Activated CD8-positive, alpha-beta memory T cell treated with anti-CD3 and anti-CD28 coated beads for 48 hours (primary cell): ENCODE data around the gene RAB3C.
A peak's percentile ranks its signal among the peaks of the same experiment; 100 is the strongest.
"Not testable (repeated sequence)": the region's sequence is repeated elsewhere in the genome, so short reads cannot be mapped to it uniquely, and the experiment has no call there.

Experiments used
- DNase-seq, 3 experiments: peaks; one replicate each; pipeline ENCODE4 v3.0.0-alpha.2; 2020; ENCODE audit warnings: low read depth in 2 of 3, low spot score in 2 of 3

Gene RAB3C

DNA sequence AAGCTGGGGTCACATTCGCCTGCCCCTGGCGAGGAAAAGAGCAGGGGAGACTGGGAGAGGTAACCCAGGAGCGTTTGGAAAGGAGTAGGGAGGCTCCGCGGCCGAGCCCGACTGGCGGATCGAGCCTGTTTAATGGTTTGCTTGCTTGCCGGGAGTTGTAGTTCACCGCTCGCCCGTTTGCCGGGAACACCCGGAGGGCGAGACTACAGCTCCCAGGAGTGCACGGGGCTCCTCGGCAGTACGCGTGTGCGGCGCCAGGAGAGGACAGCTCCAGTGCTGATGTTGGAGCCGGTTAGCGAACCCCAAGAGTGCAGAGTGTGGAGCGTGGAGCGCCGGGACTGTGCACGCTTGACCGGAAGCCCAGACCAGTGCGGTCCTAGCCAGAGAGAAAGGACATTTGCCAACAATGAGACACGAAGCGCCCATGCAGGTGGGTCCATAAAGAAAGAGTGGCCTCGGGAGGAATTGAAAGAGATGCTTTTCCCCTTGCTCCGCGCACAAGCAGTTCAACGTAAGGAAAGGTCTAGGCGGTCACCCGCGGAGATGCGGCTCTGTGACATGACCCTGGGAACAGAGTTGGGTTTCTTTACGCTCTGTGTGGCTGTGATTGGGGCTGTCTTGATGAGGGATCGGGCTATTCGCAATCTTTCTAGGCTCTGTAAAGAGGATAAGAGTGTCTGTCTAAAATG, at the start of gene RAB3C:
RAB3C (plus strand) TSS at position 273 of the 689 bp plus-strand sequence; CDS start at position 407, 134 bp downstream.
- peak in 1 of 3 experiments; percentile 23 for DNase-seq

DNA sequence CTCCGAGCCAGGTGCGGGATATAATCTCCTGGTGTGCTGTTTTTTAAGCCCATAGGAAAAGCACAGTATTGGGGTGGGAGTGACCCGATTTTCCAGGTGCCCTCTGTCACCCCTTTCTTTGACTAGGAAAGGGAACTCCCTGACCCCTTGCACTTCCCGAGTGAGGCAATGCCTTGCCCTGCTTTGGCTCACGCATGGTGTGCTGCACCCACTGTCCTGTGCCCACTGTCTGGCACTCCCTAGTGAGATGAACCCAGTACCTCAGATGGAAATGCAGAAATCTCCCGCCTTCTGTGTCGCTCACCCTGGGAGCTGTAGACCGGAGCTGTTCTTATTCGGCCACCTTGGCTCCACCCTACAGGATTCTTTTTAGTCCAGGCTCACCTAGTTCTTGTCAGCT, 40.9 kb upstream of the RAB3C start:
- DNase-seq = not testable (repeated sequence)

DNA sequence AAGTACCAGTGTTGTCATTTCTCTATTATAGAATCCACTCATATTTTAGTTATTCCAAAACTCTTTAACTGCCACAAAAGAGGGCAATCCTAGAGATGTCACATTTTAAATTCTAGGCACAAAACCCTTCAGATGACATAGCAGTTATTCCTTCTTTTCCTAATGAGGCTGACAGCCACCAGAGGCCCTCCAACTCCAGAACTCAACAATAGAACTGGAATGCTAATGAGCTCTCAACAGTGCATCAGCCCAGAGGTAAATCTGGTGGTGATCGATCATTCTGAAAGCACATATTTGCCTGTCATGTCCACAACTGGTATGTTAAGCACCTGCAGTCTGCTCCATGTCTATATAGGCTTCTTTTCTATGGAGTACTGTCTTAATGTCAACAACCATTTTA, 40.2 kb upstream of the RAB3C start:
- no peak for DNase-seq

DNA sequence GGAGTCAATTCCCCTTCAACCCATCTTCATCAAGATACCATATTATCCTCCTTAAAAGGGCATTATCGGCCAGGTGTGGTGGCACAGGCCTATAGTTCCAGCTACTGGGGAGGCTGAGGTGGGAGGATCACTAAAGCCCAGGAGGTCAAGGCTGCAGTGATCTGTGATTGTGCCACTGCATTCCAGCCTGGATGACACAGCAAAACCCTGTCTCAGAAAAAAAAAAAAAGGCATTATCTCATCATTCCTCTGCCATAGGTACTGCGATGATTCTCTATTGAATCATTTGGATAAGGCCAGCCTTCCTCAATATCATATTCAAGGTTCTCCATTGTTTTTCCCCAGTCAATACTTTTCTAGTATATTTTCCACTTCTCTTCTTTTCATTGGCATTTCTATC, 39.2 kb upstream of the RAB3C start:
- no peak for DNase-seq

- DNase-seq = no peak
Observed at GRCh38 chr5:58544195-58544594, 38.7 kb upstream of the RAB3C start.

DNA sequence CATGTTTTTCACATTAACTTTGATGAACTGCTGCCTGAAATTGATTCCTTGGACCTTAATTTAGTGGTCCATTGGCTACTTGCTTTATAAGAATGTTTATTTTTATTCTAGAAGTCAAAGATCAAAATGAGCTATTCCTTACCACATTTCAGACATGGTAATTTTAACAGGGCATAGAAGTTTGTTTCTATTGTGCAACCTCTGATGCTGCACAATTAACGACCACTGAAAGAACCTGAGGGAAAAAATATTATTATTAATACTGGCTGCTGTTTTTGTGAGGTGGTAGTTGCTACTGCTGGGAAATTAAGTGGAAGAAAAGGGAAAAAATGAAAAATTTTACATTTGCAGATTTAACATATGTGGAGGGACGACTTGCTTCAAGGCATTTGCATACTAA, 37.9 kb upstream of the RAB3C start:
- no peak for DNase-seq

GRCh38 chr5:58545912-58546311, 37.0 kb upstream of the RAB3C start:
- no peak for DNase-seq

- DNase-seq = no peak
Observed at GRCh38 chr5:58548068-58548467, 34.8 kb upstream of the RAB3C start.

DNA sequence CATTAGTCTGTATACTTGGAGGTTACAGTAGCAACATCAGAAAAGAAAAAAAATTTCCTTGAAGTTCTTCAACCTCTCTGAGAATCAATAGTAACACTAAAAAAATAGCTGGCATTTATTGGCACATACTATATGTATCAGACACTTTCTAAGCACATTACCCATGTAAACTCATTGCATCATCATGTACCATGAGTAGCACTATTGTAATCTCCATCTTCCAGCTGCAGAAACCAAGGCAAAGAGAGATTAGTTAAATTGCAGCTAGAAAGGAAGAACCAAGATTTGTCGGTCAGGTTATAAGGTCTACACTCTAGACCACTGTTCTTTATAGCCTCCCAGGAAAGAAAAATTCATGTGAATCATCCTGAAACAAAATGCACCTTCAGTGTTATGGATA, 31.4 kb upstream of the RAB3C start:
- DNase-seq = no peak

DNA sequence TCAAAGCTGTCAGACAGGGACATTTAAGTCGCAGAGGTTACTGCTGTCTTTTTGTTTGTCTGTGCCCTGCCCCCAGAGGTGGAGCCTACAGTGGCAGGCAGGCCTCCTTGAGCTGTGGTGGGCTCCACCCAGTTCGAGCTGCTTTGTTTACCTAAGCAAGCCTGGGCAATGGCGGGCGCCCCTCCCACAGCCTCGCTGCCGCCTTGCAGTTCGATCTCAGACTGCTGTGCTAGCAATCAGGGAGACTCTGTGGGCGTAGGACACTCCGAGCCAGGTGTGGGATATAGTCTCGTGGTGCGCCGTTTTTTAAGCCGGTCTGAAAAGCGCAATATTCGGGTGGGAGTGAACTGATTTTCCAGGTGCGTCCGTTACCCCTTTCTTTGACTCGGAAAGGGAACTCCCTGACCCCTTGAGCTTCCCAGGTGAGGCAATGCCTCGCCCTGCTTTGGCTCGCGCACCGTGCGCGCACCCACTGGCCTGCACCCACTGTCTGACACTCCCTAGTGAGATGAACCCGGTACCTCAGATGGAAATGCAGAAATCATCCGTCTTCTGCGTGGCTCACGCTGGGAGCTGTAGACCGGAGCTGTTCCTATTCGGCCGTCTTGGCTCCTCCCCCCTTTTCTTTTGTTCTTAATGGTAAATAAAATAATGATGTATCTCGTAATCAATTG, 25.1 kb upstream of the RAB3C start:
- not testable (repeated sequence) for DNase-seq

DNA sequence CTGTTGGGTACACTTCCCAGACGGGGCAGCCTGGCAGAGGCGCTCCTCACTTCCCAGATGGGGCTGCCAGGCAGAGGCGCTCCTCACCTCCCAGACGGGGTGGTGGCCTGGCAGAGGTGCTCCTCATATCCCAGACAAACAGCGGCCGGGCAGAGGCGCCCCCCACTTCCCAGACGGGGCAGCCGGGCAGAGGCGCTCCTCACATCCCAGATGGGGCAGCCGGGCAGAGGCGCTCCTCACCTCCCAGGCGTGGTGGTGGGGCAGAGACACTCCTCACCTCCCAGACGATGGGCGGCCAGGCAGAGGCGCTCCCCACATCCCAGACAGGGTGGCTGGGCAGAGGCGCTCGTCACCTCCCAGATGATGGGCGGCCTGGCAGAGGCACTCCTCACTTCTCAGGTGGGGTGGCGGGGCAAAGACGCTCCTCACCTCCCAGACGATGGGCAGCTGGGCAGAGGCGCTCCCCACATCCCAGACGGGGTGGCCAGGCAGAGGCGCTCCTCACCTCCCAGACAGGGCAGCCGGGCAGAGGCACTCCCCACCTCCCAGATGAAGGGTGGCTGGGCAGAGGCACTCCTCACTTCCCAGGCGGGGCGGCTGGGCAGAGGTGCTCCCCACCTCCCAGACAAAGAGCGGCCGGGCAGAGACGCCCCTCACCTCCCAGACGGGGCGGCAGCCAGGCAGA, 19.7 kb upstream of the RAB3C start:
- not testable (repeated sequence) for DNase-seq

DNA sequence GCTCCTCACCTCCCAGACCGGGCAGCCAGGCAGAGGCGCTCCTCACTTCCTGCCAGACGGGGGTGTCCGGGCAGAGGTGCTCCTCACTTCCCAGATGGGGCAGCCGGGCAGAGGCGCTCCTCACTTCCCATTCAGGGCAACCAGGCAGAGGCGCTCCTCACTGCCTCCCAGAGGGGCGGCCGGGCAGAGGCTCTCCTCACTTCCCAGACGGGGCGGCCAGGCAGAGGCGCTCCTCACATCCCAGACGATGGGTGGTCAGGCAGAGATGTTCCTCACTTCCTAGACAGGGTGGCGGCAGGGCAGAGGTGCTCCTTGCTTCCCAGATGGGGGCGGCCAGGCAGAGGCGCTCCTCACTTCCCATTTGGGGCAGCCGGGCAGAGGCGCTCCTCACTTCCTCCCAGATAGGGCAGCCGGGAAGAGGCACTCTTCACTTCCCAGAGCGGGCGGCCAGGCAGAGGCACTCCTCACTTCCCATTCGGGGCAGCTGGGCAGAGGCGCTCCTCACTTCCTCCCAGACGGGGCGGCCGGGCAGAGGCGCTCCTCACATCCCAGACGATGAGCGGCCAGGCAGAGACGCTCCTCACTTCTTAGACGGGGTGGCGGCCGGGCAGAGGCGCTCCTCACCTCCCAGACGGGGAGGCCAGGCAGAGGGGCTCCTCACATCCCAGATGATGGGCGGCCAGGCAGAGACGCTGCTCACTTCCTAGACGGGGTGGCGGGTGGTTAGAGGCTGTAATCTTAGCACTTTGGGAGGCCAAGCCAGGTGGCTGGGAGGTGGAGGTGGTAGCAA, 18.6 kb upstream of the RAB3C start:
- not testable (repeated sequence) for DNase-seq

- DNase-seq = no peak
Observed at GRCh38 chr5:58565033-58565432, 17.8 kb upstream of the RAB3C start.

- no peak for DNase-seq
Observed at GRCh38 chr5:58571501-58571900, 11.4 kb upstream of the RAB3C start.

DNA sequence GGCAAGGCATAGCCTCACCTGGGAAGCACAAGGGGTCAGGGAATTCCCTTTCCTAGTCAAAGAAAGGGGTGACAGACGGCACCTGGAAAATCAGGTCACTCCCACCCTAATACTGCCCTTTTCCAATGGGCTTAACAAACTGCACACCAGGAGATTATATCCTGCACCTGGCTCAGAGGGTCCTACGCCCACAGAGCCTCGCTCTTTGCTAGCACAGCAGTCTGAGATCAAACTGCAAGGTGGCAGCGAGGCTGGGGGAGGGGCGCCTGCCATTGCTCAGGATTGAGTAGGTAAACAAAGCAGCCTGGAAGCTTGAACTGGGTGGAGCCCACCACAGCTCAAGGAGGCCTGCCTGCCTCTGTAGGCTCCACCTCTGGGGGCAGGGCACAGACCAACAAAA, 9.9 kb upstream of the RAB3C start:
- DNase-seq = not testable (repeated sequence)

DNA sequence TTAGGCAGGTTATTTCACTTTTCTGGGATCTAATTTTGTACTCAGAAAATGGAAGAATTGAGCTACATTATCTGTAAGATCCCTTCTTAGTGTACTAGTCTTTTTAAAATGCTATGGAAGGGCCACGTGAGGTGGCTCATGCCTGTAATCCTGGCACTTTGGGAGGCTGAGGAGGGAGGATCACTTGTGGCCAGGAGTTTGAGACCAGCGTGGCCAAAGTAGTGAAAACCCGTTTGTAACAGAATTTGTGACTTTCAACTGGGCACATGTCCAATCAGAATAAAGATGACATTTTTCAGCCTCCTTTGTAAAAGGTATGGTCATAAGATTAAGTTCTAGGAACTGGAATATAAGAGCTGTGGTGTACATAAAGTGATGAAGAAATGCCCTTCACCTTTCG, 3.1 kb upstream of the RAB3C start:
- DNase-seq = no peak

DNA sequence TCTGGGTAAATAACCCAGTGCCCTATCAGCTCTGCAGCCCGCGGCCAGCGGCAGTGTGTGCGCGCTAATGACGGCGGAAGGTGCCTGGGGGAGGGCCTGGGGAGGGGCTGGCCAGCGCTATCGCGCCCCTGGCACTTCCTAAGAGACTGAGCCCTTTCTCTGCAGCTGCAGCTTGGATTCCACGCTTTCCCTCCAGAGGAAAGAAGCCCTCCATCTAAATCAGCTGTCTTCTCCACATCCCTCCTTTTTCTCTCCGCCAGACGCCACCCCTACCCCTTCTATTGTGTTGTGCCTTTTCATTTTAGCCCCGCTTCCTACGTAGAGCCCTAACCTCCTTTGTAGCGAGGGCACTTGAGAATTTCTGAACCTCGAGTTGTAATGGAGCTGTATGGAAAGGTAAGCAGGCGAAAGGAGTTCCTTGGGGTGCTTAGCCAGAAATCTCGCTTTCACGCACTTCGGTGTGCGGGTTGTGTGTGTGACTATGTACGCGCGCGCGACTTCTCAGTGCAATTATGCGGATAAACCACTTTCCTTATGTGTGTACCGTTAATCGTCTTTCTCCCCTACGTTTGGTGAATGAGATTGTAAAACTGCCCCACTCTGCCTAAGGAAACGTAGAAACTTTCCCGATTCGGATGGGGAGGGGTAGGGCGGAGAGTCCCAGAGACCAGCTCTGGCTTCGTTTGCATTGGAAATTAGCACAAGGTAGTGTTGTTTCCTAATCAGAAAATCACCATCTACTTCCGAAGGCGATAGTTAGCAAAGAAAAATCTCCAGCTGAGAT, 664 bp upstream of the RAB3C start:
- DNase-seq = no peak

- DNase-seq = no peak
Observed at GRCh38 chr5:58595952-58596351, 13.1 kb downstream of the RAB3C start.

- no peak for DNase-seq
Observed at GRCh38 chr5:58598440-58598839, 15.6 kb downstream of the RAB3C start.

GRCh38 chr5:58599217-58599616, 16.3 kb downstream of the RAB3C start:
- no peak for DNase-seq

DNA sequence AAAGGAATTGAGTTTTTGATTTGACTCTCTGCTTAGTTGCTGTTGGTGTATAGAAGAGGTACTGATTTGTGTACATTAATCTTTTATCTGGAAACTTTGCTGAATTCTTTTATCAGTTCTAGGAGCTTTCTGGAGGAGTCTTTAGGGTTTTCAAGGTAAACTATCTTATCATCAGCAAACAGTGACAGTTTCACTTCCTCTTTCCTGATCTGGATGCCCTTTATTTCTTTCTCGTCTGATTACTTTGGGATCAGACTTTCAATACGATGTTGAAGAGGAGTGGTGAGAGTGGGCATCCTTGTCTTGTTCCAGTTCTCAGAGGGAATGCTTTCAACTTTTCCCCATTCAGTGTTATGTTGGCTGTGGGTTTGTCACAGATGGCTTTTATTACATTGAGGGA, 17.7 kb downstream of the RAB3C start:
- not testable (repeated sequence) for DNase-seq
